Measurements from ENCODE around the gene NR3C2.

- TF ChIP-seq, protein P1, sequence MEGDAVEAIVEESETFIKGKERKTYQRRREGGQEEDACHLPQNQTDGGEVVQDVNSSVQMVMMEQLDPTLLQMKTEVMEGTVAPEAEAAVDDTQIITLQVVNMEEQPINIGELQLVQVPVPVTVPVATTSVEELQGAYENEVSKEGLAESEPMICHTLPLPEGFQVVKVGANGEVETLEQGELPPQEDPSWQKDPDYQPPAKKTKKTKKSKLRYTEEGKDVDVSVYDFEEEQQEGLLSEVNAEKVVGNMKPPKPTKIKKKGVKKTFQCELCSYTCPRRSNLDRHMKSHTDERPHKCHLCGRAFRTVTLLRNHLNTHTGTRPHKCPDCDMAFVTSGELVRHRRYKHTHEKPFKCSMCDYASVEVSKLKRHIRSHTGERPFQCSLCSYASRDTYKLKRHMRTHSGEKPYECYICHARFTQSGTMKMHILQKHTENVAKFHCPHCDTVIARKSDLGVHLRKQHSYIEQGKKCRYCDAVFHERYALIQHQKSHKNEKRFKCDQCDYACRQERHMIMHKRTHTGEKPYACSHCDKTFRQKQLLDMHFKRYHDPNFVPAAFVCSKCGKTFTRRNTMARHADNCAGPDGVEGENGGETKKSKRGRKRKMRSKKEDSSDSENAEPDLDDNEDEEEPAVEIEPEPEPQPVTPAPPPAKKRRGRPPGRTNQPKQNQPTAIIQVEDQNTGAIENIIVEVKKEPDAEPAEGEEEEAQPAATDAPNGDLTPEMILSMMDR (conservative IDR thresholded peaks at IDR 0.05; ENCODE audit: low read length): no peak
- TF ChIP-seq EZH2phosphoT487 (IDR thresholded peaks at IDR 0.05; ENCODE audit: borderline replicate concordance, low read depth, low read length): no peak
These were observed 231.6 kb downstream of the NR3C2 start for GRCh38 chr4:148210661-148211060.

Measured in OCI-LY7 (cell line).